GM12892 (cell line): ENCODE results near the gene BLVRA.

ENCODE experiments used
- POLR2A ChIP-seq: IDR thresholded peaks from 2 replicates; pipeline ENCODE4 v1.6.1; 2011; ENCODE audit warnings: low read depth, low read length, control low read depth
- POLR2AphosphoS5 ChIP-seq: IDR thresholded peaks from 2 replicates; pipeline ENCODE4 v1.6.1; 2011; ENCODE audit warnings: low read depth, low read length, control low read depth

- TF ChIP-seq POLR2A (no peak), POLR2AphosphoS5 (no peak)
Observed at GRCh38 chr7:43838201-43838658, 79.8 kb downstream of the BLVRA start.
